GOT3 (cell line): ENCODE results near the gene SLC35B2.

Experiments used
- DNase-seq: peaks from one replicate; lab custom pipeline; 2025; ENCODE audit warnings: mixed read lengths; lab: John Stamatoyannopoulos, UW

SLC35B2 gene

GRCh38 chr6:44257025-44257752, at the start of gene SLC35B2:
TSS of gene SLC35B2 (minus strand) at chr6:44257528. CDS start at chr6:44257410, 118 bp downstream.
- peak; percentile 33 for DNase-seq

- no peak for DNase-seq
These were observed 49.4 kb upstream of the SLC35B2 start for GRCh38 chr6:44306710-44307109.

GRCh38 chr6:44305200-44305725, 47.9 kb upstream of the SLC35B2 start:
- DNase-seq: no peak

GRCh38 chr6:44304282-44305199, 47.2 kb upstream of the SLC35B2 start:
- no peak for DNase-seq

- DNase-seq: no peak
These were observed 46.5 kb upstream of the SLC35B2 start for GRCh38 chr6:44303842-44304241.

GRCh38 chr6:44302856-44303255, 45.5 kb upstream of the SLC35B2 start:
- no peak for DNase-seq

- DNase-seq: no peak
These were observed 44.6 kb upstream of the SLC35B2 start for GRCh38 chr6:44301782-44302564.

GRCh38 chr6:44301106-44301505, 43.8 kb upstream of the SLC35B2 start:
- DNase-seq: no peak

- no peak for DNase-seq
These were observed 43.0 kb upstream of the SLC35B2 start for GRCh38 chr6:44300292-44300823.

- DNase-seq: no peak
These were observed 41.5 kb upstream of the SLC35B2 start for GRCh38 chr6:44298864-44299263.

GRCh38 chr6:44298055-44298803, 40.9 kb upstream of the SLC35B2 start:
- DNase-seq: no peak

GRCh38 chr6:44297063-44298038, 40.0 kb upstream of the SLC35B2 start:
- no peak for DNase-seq

- no peak for DNase-seq
These were observed 37.8 kb upstream of the SLC35B2 start for GRCh38 chr6:44294832-44295791.

- no peak for DNase-seq
These were observed 35.5 kb upstream of the SLC35B2 start for GRCh38 chr6:44292661-44293365.

- no peak for DNase-seq
These were observed 34.5 kb upstream of the SLC35B2 start for GRCh38 chr6:44291841-44292240.

- no peak for DNase-seq
These were observed 32.5 kb upstream of the SLC35B2 start for GRCh38 chr6:44289726-44290260.

- no peak for DNase-seq
These were observed 29.4 kb upstream of the SLC35B2 start for GRCh38 chr6:44286747-44287146.

GRCh38 chr6:44286285-44286565, 28.9 kb upstream of the SLC35B2 start:
- no peak for DNase-seq
